ENCODE measurements around the gene MAPKBP1.

DNA sequence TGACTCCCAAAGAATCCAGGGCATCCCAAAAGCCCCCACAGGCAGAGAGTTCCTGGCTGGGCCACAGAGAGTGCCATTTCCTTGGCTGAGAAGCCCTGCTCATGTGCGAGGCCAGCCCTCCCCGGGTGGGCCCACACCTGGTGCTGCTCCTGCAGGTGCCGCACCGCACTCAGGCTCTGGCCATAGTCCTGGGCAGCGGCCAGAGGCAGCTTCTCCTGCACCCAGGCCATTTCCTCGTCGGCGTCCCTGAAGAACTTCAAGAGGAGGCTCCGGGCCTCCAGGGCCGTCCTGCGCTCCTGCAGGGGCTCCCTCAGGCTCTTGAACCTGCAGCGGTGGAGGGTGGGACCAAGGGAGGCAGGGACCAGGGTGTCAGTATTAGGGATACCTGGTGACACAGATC, 82.4 kb downstream of the MAPKBP1 start:
- TF ChIP-seq, protein P1, sequence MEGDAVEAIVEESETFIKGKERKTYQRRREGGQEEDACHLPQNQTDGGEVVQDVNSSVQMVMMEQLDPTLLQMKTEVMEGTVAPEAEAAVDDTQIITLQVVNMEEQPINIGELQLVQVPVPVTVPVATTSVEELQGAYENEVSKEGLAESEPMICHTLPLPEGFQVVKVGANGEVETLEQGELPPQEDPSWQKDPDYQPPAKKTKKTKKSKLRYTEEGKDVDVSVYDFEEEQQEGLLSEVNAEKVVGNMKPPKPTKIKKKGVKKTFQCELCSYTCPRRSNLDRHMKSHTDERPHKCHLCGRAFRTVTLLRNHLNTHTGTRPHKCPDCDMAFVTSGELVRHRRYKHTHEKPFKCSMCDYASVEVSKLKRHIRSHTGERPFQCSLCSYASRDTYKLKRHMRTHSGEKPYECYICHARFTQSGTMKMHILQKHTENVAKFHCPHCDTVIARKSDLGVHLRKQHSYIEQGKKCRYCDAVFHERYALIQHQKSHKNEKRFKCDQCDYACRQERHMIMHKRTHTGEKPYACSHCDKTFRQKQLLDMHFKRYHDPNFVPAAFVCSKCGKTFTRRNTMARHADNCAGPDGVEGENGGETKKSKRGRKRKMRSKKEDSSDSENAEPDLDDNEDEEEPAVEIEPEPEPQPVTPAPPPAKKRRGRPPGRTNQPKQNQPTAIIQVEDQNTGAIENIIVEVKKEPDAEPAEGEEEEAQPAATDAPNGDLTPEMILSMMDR (IDR thresholded peaks at IDR 0.05), result no peak
- TF ChIP-seq POLR2A (IDR thresholded peaks at IDR 0.05), result no peak
